GM03348 (cell line): Measurements from ENCODE around the gene MRPS2.

Source experiments
- DNase-seq: peaks from one replicate; pipeline ENCODE4 v3.0.0; 2012; ENCODE audit warnings: low spot score

Gene MRPS2

DNA sequence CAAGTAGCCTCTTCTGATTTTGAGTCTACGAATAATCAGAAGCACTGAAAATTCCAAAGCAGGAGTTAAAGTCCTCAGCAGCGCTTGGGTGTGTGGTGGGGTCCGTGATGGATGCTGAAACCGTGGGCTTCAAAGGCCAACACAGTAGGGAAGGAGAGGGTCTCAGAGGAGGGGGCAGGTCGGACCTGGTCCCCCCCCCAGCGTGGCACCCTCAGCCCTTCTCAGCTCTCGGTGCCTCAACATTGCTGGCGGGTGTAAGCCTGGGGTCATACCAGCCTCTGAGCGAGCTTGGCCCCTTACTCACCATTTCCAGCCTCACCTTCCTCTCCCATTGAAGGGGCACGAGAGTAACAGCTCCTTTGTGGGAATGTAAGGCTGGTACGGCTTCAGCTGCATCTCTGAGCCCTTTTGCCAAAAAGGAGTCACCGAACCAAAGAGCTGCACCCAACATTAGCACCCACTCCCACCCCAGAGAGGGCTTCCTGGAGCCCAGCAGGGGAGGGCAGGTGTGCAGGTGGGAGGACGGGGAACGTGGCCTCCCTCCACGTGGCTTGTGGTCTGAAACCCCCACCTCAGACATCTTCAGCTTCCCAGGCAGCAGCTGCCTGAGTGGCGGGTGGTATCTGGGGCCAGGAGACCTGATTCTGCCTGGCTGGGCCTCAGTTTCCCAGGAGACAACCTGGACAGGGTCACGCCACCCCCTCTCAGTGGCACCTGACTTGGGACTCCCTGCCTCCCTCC, 14.0 kb downstream of the MRPS2 start:
- no peak for DNase-seq

DNA sequence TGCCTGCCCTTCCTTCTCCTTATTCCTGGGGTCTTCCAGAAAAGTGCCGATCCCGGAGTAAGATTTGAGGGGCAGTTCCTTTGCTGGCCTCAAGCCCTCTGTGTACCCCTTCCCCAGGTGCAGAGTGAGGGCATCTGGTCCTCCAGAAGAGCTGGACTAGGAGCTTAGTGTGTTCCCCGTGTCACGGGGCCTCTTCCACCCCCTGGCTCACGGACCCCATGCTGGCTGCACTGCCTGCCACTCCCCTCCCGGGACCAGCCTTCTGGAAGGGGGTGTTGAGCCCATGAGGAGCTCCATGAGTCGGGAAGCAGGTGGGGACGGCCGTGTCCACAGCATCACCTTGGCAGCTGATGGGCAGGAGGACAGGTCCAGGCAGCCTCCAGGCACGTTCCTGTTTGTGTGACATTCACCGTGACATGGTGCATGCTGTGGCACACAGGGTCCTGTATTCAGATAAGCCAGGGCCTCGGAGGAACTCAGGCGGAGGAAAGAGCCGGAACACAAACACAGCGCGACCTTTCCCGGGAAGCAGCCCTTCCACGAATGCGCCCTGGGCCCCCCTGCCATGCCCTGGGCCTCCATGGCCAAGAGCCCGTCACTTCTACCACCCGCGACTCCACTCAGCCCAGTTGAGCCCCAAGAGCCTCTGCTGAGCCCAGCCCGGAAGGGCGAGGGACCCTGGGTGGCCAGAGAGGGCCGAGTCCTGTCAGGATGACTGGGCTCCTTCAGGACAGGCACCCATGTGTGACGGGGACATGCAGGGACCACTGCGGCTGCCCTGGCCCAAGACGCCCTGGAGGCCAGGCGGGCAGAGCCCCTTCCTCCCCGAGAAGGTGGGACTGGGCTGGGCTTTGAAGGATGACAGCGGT, 14.8 kb downstream of the MRPS2 start:
- DNase-seq = peak; percentile 3

DNA sequence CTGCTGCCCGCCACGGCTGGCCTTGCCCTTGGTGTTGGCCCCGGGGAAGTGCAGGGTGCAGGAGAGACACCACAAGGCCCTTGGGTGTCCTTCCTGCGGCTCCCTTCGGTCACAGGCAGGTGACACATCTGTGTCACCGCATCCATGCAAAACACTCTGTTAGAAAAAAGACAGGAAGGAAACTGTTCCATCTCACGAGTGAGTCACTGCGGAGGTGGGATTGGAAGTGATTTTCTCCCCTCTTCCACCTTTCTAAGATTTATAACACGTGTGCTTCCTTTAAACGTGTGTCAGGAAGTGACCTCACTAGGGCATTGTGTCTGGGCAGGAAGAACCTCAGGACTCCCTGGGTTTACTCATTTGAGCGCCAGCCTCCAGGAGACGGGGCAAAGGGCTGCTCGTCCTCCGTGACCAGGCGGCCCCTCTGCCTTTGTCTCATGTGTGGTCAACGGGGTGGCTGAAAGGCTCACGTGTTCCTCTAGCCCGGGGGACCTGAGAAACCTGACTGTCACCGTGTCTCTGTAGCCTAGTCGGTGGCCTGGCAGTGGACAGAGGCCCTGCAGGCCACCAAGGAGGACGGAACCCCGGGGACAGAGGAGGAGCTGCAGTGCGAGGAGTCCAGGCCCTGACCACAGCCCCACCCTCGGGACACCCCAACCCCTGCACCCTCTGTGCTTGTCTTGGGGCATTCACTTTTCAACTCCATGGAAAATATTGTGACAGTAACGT, 15.8 kb downstream of the MRPS2 start:
- DNase-seq = peak; percentile 1

DNA sequence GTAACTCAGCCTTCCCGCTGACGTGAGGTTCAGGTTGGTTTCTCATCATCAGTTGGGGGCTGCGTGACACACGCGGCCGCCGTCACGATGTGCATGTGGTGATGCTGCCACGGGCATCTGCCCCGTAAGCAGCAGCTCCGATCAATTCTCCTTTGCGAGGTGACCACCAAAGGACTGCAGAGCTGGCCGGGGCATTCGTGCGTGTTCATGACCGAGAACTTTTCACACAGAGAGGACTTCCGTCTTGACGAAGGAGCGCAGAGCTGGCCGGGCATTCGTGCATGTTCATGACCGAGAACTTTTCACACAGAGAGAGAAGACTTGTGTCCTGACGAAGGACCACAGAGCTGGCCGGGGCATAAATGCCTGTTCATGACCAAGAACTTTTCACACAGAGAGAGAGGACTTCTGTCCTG, 16.9 kb downstream of the MRPS2 start:
- no peak for DNase-seq

DNA sequence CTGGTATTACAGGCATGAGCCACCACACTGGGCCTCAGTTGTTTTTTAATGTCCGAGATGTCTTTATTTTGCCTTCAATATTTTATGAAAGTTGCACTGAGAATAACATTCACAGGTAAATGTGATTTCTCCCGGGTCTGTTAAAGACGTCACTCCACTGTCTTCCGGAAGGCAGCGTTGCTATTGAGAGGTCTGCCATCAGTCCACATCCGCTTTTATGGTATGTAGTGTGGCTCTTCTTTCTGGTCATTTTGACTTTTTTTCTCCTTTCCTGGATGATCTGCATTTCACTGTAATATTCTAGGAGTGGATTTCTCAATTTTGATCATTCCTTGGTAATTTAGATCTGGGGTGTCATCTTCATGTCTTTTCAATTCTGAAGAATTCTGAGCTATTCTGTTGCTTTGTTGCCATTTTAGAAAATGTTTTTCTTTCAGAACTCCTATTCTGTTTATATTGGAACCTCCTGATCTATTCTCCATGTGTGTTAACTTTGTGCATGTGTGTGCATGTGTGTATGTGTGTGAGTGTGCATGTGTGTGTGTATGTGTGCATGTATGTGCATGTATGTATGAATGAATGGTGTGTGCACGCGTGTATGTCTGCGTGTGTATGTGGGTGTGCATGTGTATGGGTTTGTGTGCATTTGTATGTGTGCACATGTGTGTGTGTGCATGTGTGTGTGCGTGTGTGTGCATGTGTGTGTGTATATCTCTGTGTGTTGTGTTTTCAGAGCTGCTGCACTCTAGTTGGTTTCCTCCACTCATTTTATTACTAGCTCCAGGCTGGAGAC, 18.9 kb downstream of the MRPS2 start:
- DNase-seq = no peak

DNA sequence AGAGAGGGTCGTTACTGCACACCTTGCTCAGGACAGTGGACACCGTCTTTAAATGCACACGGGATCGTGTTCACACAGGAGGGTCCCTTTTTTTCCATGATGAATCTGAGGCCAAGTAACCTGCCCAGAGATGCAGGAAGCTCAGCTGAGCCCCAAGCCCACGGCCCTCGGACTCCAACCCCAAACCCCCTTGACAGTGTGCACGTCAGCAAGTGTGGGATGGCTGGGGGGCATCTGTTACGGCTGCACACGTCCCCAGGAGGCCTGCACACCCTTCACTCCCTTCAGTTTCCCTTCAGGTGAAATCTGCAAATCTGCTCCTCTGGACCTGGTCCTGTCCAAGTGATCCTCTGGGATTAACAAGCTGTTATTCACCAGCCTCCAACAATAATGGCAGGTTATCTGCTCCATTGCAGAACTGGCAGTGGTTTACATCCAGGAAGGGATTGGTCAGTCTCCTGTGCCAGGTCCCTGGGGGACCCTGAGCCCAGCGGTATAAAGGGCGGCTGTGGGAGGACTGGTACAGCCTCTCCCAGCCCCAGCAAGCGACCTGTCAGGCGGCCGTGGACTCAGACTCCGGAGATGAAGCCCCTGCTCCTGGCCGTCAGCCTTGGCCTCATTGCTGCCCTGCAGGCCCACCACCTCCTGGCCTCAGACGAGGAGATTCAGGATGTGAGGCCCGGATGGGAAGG, 20.6 kb downstream of the MRPS2 start, which contains the start of gene LCN1:
LCN1 (plus strand) TSS at position 525 of the 692 bp plus-strand sequence; CDS start at position 583, 58 bp downstream.
- peak; percentile 1 for DNase-seq

DNA sequence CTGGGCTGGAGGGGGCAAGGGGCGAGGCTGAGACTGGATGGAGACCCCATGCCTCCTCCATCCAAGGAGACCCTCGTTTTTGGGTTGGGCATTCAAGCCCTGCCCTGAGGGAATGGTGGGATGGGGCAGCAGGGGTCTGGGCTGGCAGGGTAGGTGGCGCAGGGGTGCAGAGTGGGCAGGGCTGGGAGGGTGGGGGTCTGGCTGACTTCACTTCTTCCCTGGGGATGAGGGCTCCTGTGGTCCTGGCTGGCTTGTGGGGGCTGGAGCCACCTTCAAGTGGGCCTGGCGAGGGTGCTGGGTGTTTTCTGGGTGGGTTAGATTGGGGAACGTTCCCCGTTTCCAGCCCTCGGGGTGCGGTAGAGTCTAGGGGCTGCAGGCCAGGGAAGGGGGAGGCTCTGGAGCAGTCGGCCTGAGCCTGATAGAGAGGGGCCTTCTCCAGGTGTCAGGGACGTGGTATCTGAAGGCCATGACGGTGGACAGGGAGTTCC, 21.2 kb downstream of the MRPS2 start:
- DNase-seq = peak; percentile 1

DNA sequence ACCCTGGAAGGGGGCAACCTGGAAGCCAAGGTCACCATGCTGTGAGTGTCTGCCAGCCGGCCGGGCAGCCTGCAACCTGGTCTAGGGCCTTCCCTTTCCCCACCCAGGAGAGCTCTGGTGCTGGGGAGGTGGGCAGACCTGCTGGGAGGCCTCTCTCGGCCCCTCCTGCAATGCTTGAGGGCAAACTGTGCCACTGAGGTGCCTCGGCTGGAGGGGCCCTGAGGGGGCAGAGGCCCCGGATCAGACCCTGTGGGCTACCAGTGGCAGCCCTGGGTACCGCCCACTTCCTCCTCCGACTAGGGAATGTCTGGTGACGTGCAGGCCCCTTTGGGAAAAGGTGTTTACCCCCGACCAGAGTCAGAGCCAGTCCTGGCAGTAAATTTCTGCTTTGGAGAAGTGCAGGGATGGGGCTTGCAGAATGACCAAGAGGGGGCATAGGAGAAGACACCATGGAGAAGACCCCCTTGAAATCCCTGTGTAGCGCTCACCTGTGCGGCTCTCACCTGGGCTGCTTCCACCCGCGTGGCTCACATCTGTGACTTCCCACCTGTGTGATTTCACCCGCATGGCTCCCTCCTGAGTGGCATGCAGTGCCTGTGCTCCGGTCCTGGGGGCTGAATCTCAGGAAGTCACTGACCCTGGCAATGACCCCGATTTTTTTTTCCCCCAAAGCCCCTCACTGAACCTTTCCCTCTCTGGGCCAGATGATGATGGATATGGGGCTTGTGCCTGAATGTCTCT, 21.8 kb downstream of the MRPS2 start:
- DNase-seq = no peak

DNA sequence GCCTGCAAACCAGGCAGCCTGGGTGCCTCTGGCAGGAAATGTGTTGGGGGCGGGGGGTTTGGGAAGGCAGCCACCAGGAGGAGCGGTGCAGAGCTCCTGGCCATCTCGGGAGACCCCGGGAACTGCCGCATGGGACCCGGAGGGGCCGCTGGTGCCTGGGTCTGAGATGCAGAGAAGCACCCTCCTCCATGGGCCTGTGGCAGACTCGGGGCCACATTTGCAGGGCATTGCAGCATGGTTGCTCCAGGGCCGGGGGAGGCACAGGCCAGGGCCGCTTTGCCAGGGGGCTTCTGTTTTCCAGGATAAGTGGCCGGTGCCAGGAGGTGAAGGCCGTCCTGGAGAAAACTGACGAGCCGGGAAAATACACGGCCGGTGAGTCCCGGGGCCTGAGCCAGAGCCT, 22.4 kb downstream of the MRPS2 start:
- DNase-seq = peak; percentile 4

DNA sequence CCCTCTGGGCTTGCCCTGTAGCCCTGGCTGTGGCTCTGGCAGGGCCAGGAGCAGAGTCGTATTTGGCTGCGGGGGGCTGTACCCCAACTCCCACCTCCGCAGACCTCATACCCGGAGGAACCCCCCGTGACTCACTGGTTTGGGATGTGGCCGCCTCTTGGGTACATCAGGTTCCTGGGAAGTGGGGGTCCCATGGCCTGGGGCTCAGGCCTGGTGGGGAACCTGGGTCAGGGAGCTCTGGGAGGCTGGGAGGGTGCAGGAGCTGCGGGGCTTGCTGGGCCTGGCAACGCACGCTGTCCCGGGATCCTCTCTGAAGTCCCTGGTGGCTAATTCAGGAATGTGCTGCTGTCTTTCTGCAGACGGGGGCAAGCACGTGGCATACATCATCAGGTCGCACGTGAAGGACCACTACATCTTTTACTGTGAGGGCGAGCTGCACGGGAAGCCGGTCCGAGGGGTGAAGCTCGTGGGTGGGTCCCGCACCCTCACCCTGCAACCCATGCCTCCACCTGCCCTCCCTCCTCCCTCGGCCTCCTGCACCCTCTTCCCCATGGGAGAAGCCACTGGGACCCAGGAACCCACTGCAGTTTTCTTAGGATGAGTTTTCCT, 23.1 kb downstream of the MRPS2 start:
- peak; percentile 6 for DNase-seq

DNA sequence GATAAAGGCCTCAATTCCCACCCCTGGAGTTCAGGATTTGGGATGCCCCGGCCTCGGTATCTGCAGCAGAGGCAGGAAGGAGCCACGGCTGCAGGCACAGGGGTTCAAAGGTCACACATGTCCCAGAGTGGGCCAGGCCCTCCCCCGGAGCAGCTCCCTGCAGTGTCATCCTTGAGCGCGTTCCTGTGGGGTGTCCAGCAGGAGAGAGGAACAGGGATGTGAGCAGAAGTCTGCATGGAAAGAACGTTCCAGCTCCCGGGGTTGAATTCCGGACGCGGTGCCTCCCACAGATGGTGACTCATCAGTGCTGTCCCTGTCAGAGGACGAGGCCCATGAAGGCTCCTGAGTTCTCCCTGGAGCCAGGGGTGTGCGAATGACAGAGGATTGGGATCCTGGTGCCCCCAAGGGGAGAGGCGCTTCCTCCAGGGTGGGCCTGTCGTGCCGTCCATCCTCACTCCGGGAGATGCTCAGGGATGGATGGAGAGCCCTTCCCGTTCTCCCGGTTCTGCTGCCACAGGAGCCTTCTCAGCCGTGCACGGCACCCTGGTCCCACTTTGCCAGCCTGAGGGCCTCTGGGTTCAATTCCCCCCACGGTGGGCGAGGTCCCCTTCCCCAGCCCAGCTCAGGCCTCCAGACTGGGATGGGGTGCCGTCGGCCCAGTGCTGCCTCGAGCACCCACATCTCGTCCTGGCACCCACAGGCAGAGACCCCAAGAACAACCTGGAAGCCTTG, 23.8 kb downstream of the MRPS2 start:
- DNase-seq = peak; percentile 27

DNA sequence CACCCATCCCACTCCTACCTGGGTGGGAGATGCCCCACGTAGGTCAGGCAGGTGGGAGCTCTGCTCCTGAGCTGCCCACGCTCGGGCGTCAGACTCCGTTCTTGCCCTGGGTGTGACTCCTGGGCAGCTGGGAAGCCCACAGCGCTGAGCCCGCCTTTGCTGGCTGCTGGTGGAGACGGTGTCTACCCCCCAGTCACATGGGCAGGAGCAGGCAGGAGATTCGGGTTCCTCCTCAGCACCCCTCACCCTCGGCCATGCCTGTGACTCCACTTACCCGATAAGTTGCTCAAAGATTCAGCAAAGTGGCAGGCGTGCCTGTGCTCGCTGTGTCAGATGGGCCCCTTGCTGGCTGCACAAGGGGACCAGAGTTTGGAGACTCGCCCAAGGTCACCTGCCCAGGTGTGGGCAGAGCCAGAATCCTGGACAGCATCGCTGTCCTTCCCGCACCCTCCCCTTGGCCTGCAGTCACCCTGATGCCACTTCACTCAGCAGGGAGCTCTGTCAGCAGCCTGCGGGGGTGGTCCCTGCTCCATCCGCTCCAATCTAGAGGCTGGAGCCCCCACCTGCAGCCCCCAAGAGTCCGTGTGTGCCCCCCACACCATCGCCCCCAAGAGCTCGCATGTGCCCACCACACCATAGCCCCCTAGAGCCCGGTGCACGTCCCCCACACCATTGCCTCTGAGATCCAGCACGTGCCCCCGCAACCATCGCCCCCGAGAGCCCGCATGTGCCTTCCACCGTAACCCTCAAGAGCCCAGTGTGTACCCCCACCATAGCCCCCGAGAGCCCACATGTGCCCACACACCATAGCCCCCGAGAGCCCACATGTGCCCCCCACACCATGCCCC, 25.0 kb downstream of the MRPS2 start:
- DNase-seq = peak; percentile 1

DNA sequence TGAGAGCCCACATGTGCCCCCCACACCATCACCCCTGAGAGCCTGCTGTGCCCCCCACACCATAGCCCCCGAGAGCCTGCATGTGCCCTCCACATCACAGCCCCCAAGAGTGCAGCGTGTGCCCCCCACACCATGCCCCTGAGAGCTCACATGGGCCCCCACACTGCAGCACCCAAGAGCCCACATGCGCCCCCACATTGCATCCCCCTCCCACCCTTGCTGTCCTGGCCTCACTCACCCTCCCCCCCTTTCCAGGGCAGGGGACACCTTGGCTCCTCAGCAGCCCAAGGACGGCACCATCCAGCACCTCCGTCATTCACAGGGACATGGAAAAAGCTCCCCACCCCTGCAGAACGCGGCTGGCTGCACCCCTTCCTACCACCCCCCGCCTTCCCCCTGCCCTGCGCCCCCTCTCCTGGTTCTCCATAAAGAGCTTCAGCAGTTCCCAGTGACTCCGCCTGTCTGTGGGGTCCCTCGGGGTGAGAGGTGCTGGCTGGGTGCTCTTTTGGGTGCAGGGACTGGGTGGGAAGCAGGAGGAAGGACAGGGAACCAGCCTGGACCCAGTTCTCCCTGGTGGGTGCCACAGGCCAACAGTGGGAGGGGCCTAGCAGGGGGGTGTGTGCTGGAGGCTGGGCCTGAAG, 25.7 kb downstream of the MRPS2 start:
- peak; percentile 3 for DNase-seq

DNA sequence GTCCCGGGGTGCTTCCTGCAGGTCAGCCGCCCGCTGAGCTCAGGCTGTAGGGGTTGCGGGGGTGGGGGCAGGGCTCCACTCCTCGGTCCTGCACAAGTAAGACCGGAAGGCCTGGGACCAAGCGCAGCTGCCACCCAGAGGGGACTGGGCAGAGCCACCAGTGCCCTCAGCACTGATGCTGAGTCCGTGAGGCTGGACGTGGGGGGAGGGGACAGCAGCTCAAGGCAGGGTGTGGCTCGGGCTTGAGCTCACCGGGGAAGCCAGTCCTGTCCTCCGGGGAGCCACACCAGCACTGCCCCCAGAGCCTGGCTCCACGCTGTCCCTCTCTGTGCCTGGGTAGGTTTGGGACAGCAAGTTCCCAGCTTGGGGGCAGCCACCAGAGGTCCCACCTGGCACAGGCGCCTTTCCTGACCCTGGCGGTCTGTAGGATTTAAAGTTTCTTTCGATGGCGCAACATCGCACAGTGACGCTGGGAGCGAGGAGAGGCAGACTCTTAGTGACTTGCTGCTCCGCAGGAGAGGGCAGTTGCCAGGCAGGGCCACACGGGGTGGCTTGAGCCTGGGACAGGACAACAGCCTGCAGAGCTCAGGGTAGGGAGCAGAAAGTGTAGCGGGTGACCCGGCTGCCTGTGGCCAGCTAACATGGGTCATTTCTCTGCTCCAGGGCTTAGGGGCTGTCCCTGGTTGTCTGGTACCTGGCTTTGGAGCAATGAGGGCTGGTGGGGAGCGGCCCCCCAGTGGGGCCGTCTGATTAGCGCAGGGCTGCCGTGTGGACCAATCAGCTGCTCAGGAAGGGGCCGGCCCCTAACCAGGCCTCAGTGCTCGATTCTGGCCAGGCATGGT, 26.5 kb downstream of the MRPS2 start:
- DNase-seq = peak; percentile 9

DNA sequence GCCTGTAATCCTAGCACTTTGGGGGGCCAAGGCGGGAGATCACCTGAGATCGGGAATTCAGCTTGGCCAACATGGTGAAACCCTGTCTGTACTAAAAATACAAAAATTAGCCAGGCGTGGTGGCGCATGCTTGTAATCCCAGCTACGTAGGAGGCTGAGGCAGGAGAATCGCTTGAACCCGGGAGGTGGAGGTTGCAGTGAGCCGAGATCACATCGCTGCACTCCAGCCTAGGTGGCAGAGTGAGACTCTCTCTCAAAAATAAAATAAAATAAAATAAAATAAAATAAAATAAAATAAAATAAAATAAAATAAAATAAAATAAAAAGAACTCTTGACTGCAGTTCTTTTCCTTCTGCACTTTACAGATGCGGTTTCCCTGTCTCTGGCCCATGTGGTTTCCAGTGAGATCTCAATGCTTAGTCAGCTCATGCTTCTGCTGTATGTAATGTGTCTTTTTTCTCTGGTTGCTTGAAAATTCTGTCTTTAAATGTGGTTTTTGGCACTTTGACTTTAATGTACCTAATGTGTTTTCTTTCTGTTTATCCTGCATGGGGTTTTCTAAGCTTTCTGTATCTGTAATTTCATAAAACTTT, 28.5 kb downstream of the MRPS2 start:
- DNase-seq = peak; percentile 4

DNA sequence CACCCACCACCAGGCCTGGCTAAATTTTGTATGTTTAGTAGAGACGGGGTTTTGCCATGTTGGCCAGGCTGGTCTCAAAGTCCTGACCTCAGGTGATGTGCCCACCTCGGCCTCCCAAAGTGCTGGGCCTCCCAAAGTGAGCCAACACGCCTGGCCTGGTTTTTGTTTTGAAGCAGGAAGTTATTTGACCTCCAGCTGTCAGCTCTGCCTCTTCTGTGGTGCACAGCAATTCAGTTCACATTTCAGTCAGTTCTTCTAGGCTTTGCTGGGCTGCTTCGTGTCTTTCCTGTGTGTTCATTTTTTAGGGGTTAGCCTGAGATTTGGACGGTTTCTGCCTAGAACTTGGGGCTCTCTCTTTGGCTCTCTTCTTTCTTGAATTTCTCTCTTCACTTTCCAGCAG, 29.7 kb downstream of the MRPS2 start:
- no peak for DNase-seq
